Anterior cingulate cortex (tissue), 58 donors: Measurements from ENCODE around the gene UCP2.
A peak's percentile ranks its signal among the peaks of the same experiment; 100 is the strongest.

Experiments used
- DNase-seq, 58 donors: peaks; one replicate each; lab custom pipeline; 2025; lab: John Stamatoyannopoulos, UW

UCP2 gene

DNA sequence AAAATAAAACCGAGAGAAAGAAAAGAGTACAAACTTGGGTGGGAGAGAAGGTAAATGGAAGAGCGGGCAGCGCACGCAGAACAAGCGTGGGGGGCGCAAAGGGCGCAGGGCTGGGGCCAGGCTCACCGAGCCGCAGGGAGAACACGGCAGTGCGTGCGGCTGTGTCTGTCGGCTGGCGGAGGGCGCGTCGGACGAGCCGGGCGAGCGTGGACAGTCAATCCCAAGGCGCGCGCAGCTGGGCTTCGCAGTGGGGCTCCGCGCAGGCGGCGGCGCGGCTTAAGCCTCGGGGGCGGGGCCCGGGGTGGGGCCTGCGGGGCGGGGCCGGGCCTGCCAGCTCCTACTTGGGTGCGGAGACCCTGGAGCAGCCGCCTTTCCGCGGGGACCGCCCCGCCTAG is at the start of gene UCP2:
UCP2 (minus strand) TSS at position 249 of the 395 bp plus-strand sequence. CDS start 4,465 bp downstream, outside the sequence.
- DNase-seq = peak in 50 of 58 donors; percentile 40 to 89 (median 75)

DNA sequence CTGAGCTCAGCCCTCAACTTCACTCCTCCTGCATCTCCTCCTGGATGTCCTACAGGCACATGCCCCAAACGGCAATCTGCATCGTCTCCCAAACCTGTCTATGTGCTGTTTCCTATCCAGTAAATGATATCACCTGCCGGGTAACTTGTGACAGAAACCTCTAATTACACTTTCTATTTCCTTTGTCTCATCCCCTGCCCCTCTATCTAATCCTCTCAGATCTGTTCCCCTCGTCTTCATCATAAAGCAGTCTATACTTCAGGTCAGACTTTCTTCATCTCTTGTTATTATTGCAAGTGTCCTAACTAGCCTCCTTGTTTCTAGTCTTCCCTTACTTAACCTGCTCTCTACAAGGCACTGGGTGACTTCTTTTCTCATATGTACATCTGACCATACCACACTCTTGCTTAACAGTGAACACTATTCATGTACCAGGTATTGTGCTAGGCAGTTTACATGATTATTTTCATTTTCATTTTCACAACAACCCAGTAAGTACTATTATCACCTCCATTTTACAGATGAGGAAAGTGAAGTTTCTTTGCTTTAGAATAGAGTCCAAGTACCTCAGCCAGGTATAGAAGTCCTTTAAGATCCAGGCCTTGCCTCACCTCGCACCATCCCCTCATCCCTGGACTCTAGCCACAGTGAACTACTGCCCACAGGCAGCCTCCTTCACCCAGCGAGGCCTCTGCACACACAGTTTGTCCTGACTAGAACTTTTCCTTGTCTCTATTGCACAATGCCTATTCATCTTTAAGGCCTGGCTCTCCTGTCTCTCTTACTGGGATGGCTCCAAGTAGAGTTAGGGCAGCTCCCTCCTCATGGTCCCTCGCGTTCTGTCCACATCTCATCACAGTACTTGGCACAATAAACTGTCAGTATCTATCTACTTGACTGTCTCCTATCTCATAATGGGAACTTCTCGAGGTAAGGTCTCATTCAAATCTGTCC is 48.4 kb upstream of the UCP2 start:
- no peak for DNase-seq

DNA sequence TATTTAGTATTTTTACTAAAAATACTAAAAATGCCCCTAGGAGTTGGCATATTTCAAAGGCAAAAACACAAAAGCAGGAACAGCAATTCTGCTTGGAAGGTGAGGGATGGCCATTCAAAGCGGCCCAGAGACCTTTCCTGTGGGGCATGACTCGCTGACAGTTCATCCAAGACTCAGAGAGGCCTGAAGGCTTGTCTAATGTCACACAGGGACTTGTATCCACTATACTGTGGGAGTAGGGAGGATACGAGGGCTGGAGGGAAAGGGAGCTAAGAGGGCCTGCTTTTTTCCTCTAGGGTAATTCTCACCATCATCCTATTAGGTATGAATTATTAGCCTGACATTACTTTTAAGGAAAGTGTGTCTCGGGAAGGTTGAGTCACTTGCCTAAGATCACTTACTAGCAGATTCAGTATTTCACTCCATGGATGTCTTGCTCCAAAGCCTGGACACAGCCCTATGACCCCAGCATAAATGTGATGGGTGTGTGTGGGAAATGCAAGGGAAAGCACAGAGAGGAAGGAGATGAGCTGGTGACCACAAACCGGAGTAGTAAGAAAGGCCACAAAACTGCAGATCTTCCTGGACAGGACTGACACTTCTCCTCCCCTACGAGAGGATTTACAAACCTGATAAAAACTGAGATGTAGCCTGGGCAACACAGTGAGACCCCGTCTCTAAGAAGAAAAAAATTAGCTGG is 43.0 kb upstream of the UCP2 start:
- DNase-seq = no peak

DNA sequence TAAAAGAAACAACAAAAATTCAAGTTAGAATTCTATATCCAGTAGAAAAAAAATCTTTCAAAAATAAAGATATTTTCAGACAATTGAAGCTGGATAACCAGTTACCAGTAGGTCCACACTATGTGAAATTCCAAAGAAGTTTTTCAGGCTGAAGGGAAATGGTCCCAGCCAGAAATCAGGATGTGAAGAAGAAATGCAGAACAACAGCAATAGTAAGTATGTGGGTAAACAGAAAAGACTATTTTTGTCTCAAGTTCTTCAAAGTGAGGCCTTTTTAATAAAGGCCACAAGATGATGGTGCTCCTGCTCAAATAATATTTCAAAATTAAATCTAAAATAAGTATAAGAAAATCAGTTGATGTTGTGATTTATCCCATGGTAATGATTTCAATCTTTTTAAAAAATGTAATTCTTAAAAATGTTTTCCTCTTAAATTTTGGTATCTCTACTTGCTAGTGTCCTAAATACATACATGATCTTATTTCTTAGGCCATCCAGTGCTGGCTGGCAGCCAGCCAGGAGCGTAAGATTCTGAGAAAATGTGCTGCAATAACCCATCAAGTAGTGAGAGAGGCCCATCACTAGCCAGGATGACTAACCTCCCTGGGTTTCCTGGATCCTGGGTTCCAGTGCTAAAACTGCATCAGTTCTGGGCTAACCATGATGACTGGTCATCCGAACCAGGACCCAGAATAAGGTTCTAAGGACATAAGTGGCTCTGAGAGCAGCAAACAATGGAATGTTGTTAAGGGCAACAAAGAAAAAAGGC is 41.8 kb upstream of the UCP2 start:
- peak in 1 of 58 donors; percentile 37 for DNase-seq

DNA sequence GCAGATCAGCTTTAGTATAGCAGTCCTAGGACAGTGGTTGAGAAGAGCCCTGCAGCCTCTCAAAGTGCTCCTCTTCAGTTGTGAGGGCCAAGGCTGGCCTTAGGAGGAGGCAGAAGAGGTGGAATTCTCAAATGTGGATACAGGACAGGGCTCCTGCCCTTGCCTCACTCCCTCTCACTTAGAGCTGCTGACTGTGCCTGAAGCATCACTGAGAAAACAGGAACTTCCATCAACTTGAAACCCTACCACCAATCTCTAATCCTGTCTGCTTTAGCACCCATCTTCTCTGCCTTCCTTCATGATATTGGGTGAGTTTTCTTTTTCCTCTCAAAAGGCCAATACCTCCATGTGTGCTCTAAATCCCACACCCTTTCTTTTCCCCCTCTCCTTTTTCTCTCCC is 40.6 kb upstream of the UCP2 start:
- no peak for DNase-seq

DNA sequence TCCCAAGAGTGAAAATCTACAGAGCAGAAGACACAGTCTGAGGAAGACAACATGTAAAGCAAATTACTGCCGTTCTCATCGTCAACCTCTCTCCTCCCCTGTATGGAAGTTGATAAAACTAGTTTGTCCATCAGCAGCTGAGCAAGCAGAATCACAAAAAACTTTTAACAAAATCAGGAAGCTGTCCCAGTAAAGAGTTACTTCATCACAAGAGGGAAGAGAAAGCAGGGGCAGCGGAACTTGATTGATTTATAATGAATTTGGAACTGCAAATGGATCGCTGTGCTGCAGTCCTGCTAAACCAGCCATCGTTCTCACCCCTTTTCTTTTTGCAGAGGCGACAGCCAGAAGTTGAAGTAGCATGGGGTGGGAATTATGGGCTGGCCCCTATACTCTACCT is 39.9 kb upstream of the UCP2 start:
- no peak for DNase-seq

GRCh38 chr11:74021998-74022397 is 39.4 kb upstream of the UCP2 start:
- DNase-seq = no peak

DNA sequence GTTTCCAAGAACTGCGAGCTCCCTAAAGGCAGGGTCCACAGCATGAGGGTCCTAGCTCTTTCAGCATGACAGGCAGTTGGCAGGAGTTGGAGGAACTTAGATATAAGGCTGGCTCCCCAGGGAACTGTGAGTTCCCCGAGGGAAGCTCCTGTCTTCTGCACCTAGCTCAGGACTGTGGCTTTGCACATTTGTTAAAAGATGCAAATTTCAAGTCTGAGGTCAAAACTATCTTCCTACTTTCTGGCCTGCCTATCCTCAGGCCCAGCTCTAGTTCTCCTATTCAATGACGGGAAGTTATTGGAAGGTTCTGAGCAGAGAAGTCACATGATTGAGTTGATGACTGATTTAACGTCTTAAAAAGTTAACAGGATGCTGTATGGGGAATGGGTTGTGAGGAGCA is 37.9 kb upstream of the UCP2 start:
- no peak for DNase-seq

DNA sequence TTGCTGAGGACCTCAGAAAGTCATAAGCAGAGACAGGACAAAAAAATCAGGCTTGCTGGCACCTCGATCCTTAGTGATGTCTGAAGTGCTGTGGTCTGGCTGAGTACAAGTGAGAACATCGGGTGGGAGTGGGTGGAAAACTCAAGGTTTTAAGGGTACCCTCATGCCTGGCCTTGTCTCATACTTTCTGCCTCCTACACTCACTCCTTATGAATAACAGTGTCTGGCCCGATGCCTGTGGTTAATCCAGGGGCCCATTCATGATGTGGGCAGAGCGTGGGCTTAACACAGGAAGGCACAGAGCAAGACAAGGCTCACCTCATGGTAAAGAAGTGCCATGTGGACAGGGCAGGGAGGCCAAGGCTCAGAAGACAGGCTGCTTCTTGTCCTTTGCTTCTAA is 37.2 kb upstream of the UCP2 start:
- DNase-seq = peak in 3 of 58 donors; percentile 5 to 23 (median 13)

GRCh38 chr11:74019104-74019738 is 36.6 kb upstream of the UCP2 start:
- DNase-seq = no peak

GRCh38 chr11:74018331-74019005 is 35.8 kb upstream of the UCP2 start:
- peak in 51 of 58 donors; percentile 8 to 84 (median 46) for DNase-seq

DNA sequence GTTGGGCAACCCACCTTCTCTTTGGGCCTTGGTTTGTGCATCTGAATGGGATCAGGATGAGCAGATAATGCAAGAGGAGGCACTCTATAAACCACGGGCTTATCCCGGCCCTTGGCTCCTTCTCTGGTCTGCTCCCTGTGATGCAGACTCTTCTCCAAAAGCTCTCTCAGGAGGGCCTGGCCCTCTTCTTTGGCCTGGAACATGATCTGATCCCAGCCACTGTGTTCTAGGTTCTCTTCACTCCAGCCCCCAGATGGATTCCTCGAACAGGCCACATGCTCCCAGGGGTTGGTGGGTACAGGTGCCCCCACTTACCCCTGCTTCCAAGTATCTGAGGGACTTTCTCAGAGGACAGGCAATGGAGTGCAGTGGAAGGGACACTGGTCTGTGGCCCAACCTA is 35.0 kb upstream of the UCP2 start:
- DNase-seq = no peak

DNA sequence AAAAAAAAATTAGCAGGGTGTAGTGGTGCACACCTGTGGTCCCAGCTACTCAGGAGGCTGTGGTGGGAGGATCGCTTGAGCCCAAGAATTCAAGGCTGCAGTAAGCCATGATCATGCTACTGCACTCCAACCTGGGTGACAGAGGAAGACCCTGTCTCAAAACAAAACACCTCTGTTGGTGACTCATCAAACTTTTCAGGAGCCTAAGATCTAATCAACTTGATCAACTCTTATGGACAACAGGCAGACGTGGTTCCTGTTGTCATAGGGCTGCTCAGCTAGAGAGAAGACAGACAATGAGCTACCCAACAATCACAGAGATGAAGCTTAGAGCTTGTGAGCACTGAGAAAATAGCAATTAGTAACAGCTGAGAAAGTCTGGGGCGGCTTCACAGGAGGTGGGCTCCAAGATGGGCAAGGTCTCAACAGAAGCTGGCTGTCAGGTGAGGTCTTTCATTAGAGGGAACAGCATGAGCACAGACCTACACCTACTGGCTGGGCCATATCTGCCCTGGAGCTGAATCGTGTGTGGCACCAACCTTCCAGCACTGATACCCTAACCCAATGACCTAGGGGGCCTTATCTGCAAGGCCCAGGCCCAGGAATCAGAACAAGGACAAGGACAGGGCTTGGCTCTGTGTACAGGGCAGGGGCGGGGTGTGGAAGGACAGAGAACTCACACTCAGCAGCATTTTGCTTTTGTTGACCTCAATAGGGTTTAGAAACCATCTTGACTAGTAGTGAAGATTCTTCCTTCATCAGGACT is 33.5 kb upstream of the UCP2 start:
- no peak for DNase-seq

GRCh38 chr11:74014880-74015279 is 32.2 kb upstream of the UCP2 start:
- peak in 1 of 58 donors; percentile 14 for DNase-seq

- no peak for DNase-seq
Observed at GRCh38 chr11:74013141-74013540, 30.5 kb upstream of the UCP2 start.

DNA sequence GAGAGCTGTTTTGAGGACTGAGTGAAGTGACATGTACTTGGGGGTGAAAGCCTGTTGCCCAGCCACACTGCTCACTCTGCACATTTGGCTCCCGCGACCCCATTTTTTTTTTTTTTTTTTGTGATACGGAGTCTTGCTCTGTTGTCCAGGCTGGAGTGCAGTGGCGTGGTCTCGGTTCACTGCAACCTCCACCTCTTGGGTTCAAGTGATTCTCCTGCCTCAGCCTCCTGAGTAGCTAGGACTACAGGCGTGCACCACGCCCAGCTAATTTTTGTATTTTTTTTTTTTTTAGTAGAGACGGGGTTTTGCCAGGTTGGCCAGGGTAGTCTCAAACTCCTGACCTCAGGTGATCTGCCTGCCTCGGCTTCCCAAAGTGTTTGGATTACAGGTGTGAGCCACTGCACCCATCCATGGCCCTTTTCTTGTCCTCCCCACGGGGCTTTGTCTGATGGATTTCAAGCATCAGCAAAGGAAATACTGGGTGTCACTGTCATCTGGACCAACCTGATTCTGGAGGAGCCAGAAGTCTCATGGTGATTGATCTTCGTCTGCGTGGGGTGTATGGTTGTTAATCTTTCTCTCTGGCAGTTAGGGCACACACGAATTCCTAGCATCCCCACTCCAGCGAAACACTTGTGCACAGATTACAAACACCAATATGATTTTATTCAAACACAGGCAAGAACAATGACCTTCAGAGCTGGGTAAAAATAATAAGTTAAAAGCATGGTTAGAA is 29.6 kb upstream of the UCP2 start:
- no peak for DNase-seq

- no peak for DNase-seq
Observed at GRCh38 chr11:74011360-74012073, 28.9 kb upstream of the UCP2 start.
